ENCODE results near the gene TGM2.

- no peak for TF ChIP-seq CTCF (IDR thresholded peaks at IDR 0.05)
- TF ChIP-seq POLR2A (IDR thresholded peaks at IDR 0.05) = no peak
These were observed 18.9 kb downstream of the TGM2 start for GRCh38 chr20:38146156-38146555.
